Stimulated activated CD4-positive, alpha-beta T cell treated with anti-CD3 and anti-CD28 coated beads, Interleukin-15, amount 100 ng/mL, for 1 hour (primary cell): Measurements from ENCODE around the gene DST.
"Not testable (repeated sequence)": the region's sequence is repeated elsewhere in the genome, so short reads cannot be mapped to it uniquely, and the experiment has no call there.

ENCODE experiments used
- DNase-seq, 2 donors: peaks; one replicate each; pipeline ENCODE4 v3.0.0-alpha.2; 2020; ENCODE audit warnings: low read depth in 1 of 2, low spot score in 1 of 2

Gene DST

DNA sequence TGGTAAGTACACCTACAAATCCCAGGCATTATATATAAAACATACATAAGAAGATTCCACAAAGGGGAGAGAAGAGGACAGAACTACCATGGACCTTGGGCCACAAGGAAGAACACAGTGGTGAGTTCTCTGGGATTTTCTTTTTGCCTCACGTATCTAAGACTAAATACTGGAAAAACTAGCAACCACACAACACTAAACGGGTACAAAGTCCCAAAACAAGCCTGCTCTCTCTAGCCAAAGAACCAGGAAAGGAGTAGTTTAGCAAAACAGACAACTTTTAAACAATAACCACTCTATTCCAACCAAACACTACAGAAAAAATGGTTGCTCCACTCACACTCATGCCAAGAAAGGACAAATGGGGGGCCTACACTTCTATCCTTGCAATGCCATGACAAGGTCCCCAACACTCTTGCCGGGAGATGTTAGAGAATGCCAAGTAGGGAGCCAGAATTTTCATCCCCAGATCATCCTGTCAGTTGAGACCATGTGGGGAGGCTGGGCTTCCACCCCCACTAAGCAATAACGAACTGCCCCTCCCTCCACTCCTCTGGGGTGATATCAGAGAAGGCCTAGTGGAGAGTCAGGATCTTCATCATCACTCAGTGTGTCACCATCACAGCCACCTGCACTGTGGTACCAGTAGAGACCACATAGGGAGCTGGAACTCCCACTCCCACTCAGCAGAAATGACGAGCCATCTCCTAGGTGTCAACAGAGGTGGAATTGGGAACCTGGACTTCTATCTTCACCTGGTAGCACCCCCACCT lies 123.5 kb downstream of the DST start:
- no peak for DNase-seq

DNA sequence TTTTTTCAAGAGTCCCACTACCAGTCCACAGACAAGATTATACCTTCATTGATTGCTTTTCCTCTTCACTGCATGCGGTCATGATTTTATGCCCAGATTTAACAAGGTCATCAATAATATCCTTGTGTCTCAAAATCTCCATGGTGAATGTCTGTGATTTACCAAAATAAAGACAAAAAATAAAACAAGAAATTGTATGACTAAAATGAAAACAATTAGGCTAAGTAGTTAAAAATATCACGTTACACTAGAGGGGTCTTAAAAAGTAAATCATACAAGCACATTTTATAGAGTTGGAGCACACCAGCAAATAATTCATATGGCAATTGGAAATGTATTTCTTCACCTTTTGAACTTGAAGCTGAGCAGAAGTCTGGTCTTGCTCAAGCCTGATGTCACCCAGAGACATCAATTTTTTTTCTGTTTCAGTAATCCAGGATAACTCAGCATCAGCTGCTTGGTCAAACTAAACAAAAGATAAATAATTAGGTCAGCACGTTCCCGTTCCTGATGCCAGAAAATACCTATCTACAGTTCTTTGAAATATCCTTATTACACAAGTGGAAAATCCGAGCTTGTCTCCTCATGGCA lies 125.4 kb downstream of the DST start:
- DNase-seq = no peak

DNA sequence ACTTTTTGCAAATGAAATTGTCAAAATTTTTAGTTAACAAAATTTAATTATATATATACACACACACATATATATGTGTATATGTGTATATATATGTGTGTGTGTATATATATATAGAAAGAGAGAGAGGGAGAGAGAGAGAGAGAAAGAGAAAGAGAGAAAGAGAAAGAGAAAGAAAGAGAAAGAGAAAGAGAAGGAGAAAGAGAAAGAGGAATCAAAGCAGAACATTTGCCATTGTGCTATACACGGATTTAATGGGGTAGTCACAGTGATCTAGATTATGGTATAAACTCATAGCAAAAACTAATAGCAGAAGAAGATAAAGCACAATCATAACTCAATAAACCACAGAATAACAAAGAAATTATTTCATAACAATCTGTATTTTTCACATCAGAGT lies 126.7 kb downstream of the DST start:
- DNase-seq = no peak

DNA sequence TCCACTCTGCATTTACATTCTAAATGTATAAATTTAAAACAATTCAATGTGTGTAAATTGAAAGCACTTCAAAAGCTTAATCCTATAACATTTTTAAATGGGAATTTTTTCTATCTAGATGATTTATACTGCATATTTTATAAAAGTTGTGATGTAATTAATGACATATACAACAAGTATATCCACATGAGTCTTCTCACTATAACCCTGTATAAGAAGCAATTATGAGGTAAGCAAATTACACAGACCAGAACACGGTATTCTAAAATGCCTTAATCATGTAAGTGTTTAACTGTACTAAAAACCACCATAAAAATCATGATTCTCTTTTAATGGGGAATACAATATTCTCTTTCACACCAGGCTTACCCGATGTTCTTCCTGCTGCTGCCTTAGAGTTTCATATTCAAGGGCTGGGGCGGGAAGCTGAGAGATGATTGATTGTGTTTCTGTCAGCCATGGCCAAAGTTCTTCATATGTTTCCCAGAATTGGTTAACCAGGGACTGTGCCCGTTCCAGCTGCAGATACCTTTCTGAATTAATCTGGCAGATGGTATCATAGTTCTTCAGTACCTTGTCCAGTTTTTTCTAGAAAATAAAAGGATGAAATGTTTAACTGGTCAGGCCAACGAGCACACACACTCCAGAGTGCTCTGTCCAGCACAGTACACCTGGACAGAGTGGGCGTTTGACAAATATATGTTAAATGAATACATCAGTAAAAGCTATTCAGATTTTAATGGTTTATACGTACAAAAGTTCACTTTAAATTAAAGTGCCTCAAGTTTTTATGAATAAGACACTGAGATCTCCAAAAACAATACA lies 127.4 kb downstream of the DST start:
- no peak for DNase-seq

DNA sequence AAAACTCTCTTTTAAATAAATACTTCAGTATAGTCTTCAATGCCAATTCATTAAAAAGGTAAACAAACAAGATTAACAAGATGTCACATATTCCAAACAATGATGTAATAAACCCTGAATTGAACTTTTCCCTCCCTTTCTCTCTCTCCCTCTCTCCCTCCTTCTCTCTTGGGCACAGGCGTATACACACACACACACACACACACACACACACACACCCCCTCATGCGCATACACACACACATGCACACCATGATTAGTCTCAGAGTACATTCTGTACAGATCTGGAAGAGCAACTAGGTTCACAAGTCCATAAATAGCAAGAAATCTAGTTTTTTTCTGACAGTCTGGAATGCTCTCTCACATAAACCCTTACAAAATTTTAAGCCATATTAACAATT lies 128.3 kb downstream of the DST start:
- no peak for DNase-seq

DNA sequence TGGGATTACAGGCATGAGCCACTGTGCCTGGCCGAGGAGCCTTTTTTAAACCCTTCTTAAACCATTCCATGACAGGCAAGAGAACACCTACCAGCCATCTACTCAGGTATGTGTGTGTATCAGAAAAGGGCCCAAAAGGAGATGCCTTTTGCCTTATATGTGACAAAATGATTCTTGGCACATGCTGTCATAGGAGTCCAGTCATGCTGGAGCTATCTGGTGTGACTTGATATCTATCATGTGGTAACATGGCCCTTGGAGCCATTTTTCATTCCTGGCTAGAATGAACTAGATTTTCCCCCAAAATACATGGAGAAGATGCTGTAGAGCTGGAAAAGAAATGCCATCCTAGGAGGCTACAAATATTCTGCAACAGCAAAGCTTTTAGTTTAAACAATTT lies 129.1 kb downstream of the DST start:
- DNase-seq = no peak

DNA sequence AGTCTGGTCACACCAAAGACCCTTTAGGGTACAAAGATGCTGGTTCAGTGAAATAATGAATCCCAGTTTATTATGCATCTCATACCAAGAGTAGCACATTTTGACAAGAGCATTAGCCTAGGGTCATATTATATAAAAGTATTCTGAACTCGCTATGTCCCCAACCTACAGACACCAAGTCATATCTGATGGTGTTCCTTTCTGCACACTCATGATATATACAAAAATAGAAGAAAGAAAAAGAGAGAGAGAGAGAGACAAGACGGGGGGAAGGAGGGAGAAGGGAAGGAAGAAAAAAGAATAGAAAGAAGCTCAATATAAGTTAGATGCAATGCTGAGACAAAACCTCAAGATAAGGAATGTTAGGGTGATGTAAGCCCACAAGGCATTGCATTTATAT lies 131.1 kb downstream of the DST start:
- no peak for DNase-seq

DNA sequence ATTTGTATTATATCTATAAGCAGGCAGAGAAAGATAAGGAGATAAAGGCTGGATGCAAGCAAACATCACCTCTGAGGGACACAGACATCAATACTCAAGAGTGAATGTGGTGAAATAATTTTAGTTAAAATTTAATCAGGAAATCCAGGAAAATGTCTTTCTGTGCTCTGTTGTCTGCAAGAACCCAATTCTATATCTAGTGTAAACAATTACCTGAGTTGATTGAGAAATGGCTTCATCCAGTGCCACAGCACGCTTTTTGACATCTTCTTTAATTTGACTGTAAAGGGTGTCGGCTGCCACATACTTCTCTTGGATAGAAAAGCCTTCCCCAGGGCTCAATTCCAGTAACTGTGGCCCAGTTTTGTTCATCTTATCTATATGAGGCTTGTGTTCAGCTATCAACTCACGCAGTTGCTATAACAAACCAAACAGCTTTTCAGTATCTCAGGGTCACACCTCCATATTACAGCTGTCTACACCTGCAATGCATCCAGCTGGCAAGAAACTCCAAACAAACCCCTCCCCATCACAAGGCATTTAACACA lies 131.6 kb downstream of the DST start:
- DNase-seq = no peak

DNA sequence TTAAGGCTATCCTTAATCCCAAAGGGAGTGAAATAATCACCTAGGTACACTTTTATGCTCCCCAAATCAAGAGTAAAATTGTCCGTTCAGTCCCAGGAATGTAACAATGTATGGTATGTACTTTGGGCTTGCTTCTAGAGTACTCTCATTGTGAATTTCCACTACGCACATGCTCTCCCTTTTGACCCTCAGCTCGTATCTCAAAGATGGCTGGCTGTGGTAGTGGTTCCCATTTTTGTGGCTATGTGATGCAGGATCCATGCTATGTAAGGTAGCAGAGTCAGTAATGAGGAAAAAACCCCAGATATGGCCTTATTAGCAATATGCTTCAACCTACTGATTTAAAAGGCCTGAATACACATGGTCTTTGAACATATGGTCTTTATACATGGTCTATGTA lies 133.7 kb downstream of the DST start:
- no peak for DNase-seq

DNA sequence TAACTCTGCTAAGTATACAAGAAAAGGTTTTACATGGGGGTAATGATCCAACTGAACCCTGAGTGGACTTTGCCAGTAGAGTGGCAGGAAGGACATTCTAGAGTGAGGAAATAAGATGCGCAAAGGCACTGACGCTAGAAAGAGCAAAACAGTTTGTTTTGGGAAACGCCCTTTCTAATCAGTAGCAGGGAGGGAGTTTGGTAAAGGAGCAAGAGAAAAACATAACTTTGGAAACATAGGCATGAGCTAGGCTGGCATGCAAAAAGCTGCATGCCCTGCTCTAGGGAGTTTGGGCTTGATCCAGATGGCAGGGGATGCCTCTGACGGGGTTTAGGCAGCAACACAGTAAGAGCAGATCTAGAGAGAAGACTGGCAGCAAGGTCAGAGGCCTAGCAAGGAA lies 135.2 kb downstream of the DST start:
- DNase-seq = no peak

DNA sequence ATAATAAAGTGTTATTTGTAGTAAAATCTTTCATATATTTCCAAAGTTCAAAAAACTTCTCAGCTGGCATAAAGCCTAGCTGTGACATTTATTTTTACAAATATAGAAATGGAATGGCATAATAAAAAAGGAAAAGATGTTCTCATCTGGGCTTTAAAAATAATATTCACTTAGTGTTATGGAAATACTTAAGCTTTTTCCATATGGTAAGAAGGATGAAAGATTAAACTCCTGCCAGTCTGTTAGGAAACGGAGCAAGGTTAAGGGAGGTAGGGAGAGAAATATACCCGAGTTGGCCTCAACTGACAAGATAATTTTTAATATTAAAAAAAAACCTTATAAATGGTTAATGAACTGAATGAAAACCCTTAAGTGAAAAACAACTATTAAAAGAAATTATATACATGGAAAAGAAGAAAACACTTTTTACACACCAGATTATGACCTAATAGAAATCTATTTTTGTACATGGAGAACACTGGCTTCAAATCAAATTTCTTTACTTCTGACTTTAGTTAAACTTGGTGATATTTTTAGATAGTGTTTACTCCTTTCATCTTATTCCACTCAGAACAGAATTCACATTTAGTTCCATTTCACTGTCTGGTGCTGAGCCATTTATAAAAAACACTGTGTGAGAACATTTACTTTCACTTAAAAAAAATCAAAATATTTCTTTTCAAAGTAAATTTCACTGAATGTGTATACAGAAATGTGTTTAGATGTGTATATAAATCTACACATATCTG lies 137.0 kb downstream of the DST start:
- DNase-seq = no peak

DNA sequence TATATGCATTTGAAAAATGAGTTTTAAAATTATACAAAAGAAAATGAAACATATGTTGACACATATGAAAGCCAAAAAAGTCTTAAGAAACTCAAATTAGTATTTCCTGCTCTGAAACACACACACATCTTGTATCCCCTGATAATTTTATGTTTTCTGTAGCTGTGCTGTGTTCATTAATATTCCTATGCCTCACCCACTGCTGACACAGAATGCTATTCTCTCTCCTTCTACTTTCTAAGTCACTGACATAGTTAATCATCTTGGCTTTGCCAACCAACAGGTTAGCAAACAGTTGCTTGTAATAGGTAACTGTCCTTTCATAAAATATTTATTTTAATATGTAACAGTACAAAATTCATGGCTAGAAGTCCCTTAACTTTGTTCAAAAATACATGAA lies 140.7 kb downstream of the DST start:
- DNase-seq = no peak

DNA sequence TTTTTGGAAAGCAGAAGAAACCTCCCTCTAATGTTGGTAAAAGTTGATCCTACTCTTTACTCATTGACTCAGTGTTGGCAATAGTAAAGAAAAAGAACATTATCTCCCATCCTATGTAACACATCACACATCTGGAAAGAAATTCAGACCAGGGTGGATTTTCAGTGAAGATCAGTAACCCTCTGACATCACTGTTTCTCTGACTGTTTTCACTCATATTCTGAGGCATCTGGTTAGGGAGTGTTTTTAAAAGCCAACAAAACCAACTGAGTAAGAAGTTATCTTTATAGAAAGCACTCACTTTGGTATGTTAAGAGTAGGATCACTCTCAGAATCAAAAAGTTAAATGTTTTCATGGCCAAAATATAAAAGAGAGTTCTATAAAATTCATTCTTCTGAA lies 143.6 kb downstream of the DST start:
- no peak for DNase-seq

DNA sequence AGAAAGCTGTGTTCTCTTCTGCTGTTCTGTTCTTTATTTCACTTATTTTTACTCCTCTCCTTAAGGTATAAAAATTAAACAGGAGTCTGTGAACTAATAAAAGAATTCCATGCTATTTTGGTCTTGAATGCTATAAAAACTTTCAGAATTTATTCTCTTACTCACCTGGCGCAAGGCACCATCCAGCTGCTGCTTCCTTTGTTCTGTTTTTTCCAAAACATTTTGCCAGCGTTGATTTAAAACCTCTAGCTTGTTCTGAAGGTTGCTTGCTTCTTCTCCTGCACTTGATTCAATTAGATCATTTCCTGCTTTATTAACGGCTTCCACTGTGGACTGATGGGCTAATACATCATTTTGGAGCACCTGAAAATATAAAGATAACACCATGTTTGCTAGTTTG lies 145.0 kb downstream of the DST start:
- no peak for DNase-seq

DNA sequence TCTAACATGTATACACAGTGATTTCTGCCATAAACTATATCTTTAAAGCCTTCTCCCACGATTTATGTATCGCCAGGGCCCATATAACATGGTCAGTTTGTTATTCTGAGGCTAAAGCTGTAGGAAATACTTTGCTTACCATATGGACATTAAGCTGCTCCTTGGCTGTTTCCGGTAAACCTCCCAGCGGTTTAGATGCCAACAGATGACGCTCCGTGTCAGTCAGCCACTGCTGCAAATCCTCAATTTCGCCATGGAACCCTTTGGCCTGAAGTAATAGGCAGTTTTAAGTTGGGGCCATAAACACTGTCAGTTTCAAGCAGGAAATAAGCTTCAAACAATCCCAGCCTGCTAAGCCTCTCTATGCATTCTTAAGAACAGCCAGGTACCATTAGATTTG lies 145.4 kb downstream of the DST start:
- no peak for DNase-seq

DNA sequence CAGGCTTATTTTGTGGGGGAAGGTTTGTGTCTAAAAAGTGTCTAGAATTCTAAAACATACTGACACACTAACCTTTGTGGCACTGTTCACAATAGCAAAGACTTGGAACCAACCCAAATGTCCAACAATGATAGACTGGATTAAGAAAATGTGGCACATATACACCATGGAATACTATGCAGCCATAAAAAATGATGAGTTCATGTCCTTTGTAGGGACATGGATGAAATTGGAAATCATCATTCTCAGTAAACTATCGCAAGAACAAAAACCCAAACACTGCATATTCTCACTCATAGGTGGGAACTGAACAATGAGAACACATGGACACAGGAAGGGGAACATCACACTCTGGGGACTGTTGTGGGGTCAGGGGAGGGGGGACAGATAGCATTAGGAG lies 146.0 kb downstream of the DST start:
- DNase-seq = not testable (repeated sequence)

DNA sequence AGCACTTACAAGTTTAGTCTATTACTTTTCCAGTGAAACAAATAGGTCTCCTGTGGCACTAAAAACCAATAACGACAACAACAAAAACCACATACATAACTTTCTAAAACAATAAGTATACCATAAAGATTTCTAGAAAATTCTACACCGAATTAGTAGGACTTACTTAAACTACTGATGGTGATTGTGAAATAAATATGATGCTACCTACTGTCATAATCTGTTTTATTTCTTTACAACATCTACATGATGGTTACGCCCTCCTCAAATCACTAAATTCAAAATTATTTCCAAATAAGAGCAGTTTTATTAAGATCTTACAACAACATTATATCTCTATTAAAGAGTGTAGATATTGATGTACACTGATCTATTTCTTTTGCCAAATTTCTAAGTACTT lies 147.0 kb downstream of the DST start:
- DNase-seq = no peak

DNA sequence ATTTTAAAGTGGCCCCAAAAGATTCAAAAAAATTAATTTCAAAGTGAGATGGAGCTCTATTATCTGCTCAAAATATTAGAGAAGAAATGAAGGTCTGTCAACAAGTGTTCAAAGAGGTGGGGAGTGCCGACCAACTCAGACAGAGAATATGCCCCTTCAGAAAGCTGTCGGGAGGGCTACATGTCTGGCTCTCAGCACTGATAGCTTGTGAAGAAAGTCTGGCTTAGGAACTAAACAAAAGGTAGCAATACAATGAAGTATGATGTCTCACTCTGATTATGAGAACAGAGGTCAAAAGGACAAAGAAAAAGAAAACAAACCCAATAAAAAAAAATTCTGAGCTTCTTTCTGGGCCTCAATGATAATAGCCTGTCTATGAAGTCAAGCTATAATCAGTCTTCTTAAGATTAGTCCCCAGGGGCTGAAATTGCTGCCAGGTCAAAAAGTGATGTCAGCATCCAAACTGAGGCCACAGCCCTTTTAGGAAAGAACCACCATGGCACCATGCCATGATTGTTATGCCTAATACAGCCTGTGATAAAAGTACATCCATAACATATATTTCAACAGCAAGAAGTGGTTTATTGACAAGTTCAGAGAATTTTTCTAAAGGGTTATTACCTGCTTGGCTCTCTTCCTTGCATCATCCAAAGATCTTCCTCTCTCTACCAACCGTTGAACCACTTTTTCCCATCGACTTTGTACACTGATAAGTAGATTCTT lies 150.9 kb downstream of the DST start:
- DNase-seq = no peak

DNA sequence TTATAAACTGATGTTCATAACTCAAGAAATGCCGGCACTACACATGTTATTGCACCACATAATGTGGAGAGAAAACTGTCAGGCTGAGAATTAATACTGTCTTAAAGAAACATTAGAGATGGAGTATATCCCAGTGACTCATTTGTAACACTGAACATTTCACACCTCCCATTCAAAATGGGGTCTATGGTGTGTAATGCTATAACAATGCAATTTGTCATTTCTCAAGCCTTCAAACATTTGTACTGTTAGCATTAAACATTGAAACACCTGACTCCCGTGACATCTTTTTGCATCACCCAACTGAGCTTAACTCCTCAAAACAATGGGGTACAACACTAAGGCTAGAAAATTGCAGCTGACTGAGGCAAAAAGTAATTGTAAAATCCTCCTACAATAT lies 151.7 kb downstream of the DST start:
- DNase-seq = no peak

DNA sequence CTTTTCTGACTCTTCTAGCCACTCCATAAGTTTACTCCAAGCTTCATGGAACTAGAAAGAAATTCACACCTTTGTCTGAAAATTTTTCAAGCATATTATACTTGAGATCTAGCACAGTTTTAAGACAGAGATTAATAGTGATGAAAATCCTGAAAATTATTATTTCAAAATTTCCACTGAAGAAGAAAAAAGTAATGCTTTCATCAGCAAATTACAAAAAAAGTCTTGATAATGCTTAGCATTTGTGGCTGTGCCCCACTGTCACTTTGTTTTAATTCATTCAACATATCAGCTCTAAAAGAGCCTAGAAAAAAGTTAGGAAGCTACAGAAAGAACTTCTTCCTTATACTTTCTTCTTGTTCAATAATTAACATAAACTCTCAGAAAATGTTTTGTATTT lies 153.1 kb downstream of the DST start:
- no peak for DNase-seq

DNA sequence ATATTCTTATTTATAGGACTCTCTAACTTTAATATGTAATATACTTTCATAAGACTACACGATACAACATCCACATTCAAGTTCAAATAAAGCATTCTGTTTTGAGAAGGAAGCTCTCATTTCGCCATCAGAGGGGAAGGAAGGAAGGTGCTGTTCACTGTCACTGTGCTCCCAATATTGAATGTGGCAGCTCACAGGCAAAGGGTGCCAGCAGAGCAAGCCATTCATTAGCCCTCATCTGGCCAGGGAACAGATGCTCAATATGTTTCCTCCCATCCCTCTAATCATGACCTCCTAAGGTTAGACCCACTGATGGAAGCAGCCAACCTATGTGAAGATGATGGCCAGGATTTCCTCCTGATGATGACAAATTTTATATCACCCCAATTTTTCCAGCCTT lies 154.4 kb downstream of the DST start:
- DNase-seq = no peak
